HepG2 (cell line): ENCODE results near the gene TMEM222. TPM values are rescaled to one million over a fixed set of nuclear protein-coding genes. Genes with fewer than 3 reads are reported as not detected.

ENCODE experiments used
- ATAC-seq: fragments of 200-7000 bp; cut with Tn5 transposase; 3 replicates; pipeline ENCODE4 v1.9.1; 2020; ENCODE audit warnings: mild to moderate bottlenecking, moderate library complexity
- BruUV-seq: library from RNA; stranded (reverse); fragments of 400-500 nt; replicated peaks from 2 replicates; lab custom pipeline; 2021; lab: Mats Ljungman, UMichigan
- CTCF ChIA-PET: fragments of 300-600 bp; formaldehyde crosslinking; extraction: SDS; loops from one replicate; lab custom pipeline; 2021; ENCODE audit warnings: low total read pairs, inconsistent platforms, low intra/inter-chr PET ratio; lab: Yijun Ruan, JAX
- POLR2A ChIA-PET: fragments of 350-600 bp; sonication (Branson Sonifier 250); formaldehyde crosslinking; loops from one replicate; lab custom pipeline; 2020; ENCODE audit warnings: antibody characterized with exemption, inconsistent platforms; lab: Yijun Ruan, JAX
- DNase-seq: peaks from one replicate; pipeline ENCODE4 v3.0.0-alpha.2; 2015; ENCODE audit warnings: low spot score
- FAIRE-seq: peaks from 3 replicates; lab custom pipeline; 2011; peaks lifted over from hg19 to GRCh38; lab: Jason Lieb, UNC
- H2AFZ ChIP-seq: one replicate; pipeline ENCODE4 v1.6.1; 2011; ENCODE audit warnings: low read length, inconsistent platforms
- H3K27ac ChIP-seq: fragments of 300-600 bp; 3 replicates; pipeline ENCODE4 v1.8.0; 2011; ENCODE audit warnings: mixed run types, mild to moderate bottlenecking, mixed read lengths, low read length, inconsistent platforms; ENCODE audit not compliant: insufficient read depth; ENCODE audit errors: extremely low read length
- H3K27me3 ChIP-seq, 2 experiments: fragments of 200-600 bp in 1 of 2; 2 replicates in 1 of 2; 3 replicates in 1 of 2; pipeline versions ENCODE4 v1.6.0 to v1.8.0; 2011; ENCODE audit warnings: low read length in 2 of 2, mild to moderate bottlenecking in 2 of 2, moderate library complexity in 2 of 2, inconsistent platforms in 1 of 2; ENCODE audit not compliant: insufficient read depth in 2 of 2, control insufficient read depth in 1 of 2
- H3K36me3 ChIP-seq, 2 experiments: fragments of 200-600 bp in 1 of 2; replicated peaks in 1 of 2; 2 replicates in 1 of 2; 3 replicates in 1 of 2; pipeline versions ENCODE4 v1.5.1 to v1.8.0; 2011; ENCODE audit warnings: low read length in 2 of 2, inconsistent platforms in 1 of 2; ENCODE audit not compliant: insufficient read depth in 2 of 2, control insufficient read depth in 1 of 2
- H3K4me1 ChIP-seq: 2 replicates; pipeline ENCODE4 v1.5.1; 2012; ENCODE audit warnings: low read length, inconsistent platforms; ENCODE audit not compliant: insufficient read depth
- H3K4me2 ChIP-seq: 2 replicates; pipeline ENCODE4 v1.6.0; 2011; ENCODE audit warnings: low read depth, low read length, inconsistent platforms
- H3K4me3 ChIP-seq, 3 experiments: fragments of 200-600 bp in 1 of 3; sonication (generic), shearing (Covaris generic) in 1 of 3; replicated peaks in 1 of 3; 2 replicates each; pipeline ENCODE4 v1.5.1; 2011 to 2016; ENCODE audit warnings: low read length in 3 of 3, inconsistent platforms in 2 of 3, low read depth in 2 of 3, mild to moderate bottlenecking in 2 of 3, control low read depth in 1 of 3, mixed read lengths in 1 of 3; ENCODE audit not compliant: insufficient read depth in 1 of 3
- H3K79me2 ChIP-seq: one replicate; pipeline ENCODE4 v1.6.1; 2011; ENCODE audit warnings: low read length, inconsistent platforms; ENCODE audit not compliant: insufficient read depth
- H3K9ac ChIP-seq: 2 replicates; pipeline ENCODE4 v1.6.0; 2011; ENCODE audit warnings: mild to moderate bottlenecking, low read depth, low read length, inconsistent platforms; ENCODE audit not compliant: insufficient read depth
- H3K9me3 ChIP-seq: 2 replicates; pipeline ENCODE4 v1.5.1; 2012; ENCODE audit warnings: mild to moderate bottlenecking, low read length
- H4K20me1 ChIP-seq: 2 replicates; pipeline ENCODE4 v1.6.0; 2011; ENCODE audit warnings: inconsistent platforms, mild to moderate bottlenecking, low read length, moderate library complexity; ENCODE audit not compliant: insufficient read depth
- CEBPB ChIP-seq: IDR thresholded peaks from 2 replicates; pipeline ENCODE4 v1.6.1; 2011; ENCODE audit warnings: low read depth, low read length, improper control_type of control experiment, borderline replicate concordance
- CEBPG ChIP-seq: IDR thresholded peaks from 2 replicates; pipeline ENCODE4 v1.6.1; 2016
- MED1 ChIP-seq: sonication (generic); formaldehyde crosslinking; IDR thresholded peaks from 2 replicates; pipeline ENCODE4 v1.4.0; 2020; ENCODE audit warnings: missing genetic modification reagents
- TFE3 ChIP-seq: IDR thresholded peaks from 2 replicates; pipeline ENCODE4 v1.6.1; 2016
- ZFP82 ChIP-seq: sonication (generic); formaldehyde crosslinking; IDR thresholded peaks from 2 replicates; pipeline ENCODE4 v1.5.1; 2020; ENCODE audit warnings: mild to moderate bottlenecking, missing genetic modification reagents, borderline replicate concordance
- ZNF224 ChIP-seq: sonication (generic); formaldehyde crosslinking; IDR thresholded peaks from 2 replicates; pipeline ENCODE4 v1.5.0; 2020; ENCODE audit warnings: mild to moderate bottlenecking, missing genetic modification reagents
- ZNF770 ChIP-seq: sonication (generic); formaldehyde crosslinking; IDR thresholded peaks from 2 replicates; pipeline ENCODE4 v1.5.0; 2020; ENCODE audit warnings: mild to moderate bottlenecking, missing genetic modification reagents
- ZNF788 ChIP-seq: sonication (generic); formaldehyde crosslinking; IDR thresholded peaks from 2 replicates; pipeline ENCODE4 v1.5.0; 2020; ENCODE audit warnings: mild to moderate bottlenecking, missing genetic modification reagents, borderline replicate concordance
- WGBS: methylation state at CpG from one replicate; pipeline ENCODE4 v1.1.6; 2017; ENCODE audit warnings: low lambda C conversion rate; 5-methylcytosine and 5-hydroxymethylcytosine counted together
- in situ Hi-C: cut with HindIII; loops from 2 replicates; pipeline ENCODE4 v1.10.0; 2017; ENCODE audit warnings: low pct_unique_long_range_greater_than_20kb; ENCODE audit not compliant: extremely low pct_ligation_motif_present
- intact Hi-C: fragments of 100-400 bp; cut with micrococcal nuclease; formaldehyde crosslinking; loops from one replicate; pipeline ENCODE4 v1.10.0; 2022; ENCODE audit not compliant: unreplicated experiment
- polyA plus RNA-seq, 8 experiments: library from polyadenylated mRNA; depleted of rRNA in 3 of 8; stranded (reverse) in 7 of 8; unstranded in 1 of 8; fragments of >200 nt; fragmentation: Illumina TruSeq in 4 of 8; extraction: Trizol in 4 of 8; gene quantifications; 2 replicates each; pipeline versions ENCODE4 v1.2.1 to v1.2.3, GENCODE V29; 2011 to 2016; ENCODE audit warnings: low read depth in 4 of 8, missing spikeins in 1 of 8, mixed read lengths in 1 of 8; ENCODE audit not compliant: insufficient read depth in 1 of 8
- total RNA-seq, 5 experiments: library from RNA; depleted of rRNA; stranded (reverse); fragments of >200 nt; fragmentation: Illumina TruSeq; extraction: Trizol; gene quantifications; 2 replicates each; pipeline ENCODE4 v1.2.3, GENCODE V29; 2016; ENCODE audit warnings: low read depth in 1 of 5
- TF ChIP-seq, protein P1 (sequence below): sonication (generic); formaldehyde crosslinking; IDR thresholded peaks from 2 replicates; pipeline ENCODE4 v1.9.0; 2021; ENCODE audit warnings: missing genetic modification reagents, borderline replicate concordance

The TMEM222 gene
- total and polyA plus RNA-seq, 2 of the 13 experiments (the other 11 are each of a cell fraction or from before 2014, with no cell fraction given), result 22.7 to 29.6 TPM

DNA sequence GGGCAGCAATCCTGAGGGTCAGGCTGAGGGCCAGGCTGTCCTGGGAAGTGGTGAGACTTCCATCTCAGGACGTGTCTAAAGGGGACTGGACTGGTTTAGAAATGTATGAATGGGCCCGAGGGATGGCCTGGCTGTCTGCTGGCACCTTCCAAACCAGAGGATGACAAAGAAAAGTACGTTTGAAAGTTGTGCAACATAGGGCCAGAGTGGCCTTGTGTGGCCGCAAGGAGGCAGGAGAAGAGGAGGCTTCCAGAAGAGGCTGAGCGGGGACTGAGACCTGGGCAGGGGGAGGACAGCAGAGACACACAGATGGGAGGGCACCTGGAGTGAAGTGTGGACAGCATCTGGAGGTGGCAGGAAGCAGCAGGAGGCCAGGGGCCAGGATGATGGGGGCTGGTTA, 17.2 kb downstream of the TMEM222 start:
- no peaks in the 10 kb centered on the region for H4K20me1 ChIP-seq
- no peaks in the 10 kb centered on the region; a peak in 1 of 5 replicates for H3K27me3 ChIP-seq
- H3K4me3 ChIP-seq, result no peak overlapping the region
- DNase-seq (no peak), ATAC-seq (no peak), FAIRE-seq (no peak)
- H3K36me3 ChIP-seq, result peaks cover 13 to 15% of the 10 kb centered on the region in 2 experiments; a peak in 4 of 5 replicates
- TF ChIP-seq CEBPG, result peak; percentile 54
- TF ChIP-seq ZNF770 (CRISPR knock-in tag), result peak; percentile 90
- TF ChIP-seq ZNF224 (CRISPR knock-in tag), result no peak
- TF ChIP-seq ZFP82 (CRISPR knock-in tag), result no peak
- TF ChIP-seq ZNF788 (CRISPR knock-in tag), result no peak
- TF ChIP-seq MED1 (CRISPR knock-in tag), result no peak
- TF ChIP-seq, protein P1, sequence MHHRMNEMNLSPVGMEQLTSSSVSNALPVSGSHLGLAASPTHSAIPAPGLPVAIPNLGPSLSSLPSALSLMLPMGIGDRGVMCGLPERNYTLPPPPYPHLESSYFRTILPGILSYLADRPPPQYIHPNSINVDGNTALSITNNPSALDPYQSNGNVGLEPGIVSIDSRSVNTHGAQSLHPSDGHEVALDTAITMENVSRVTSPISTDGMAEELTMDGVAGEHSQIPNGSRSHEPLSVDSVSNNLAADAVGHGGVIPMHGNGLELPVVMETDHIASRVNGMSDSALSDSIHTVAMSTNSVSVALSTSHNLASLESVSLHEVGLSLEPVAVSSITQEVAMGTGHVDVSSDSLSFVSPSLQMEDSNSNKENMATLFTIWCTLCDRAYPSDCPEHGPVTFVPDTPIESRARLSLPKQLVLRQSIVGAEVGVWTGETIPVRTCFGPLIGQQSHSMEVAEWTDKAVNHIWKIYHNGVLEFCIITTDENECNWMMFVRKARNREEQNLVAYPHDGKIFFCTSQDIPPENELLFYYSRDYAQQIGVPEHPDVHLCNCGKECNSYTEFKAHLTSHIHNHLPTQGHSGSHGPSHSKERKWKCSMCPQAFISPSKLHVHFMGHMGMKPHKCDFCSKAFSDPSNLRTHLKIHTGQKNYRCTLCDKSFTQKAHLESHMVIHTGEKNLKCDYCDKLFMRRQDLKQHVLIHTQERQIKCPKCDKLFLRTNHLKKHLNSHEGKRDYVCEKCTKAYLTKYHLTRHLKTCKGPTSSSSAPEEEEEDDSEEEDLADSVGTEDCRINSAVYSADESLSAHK (CRISPR knock-in tag), result no peak
- no peak for TF ChIP-seq TFE3 (CRISPR knock-in tag)
- peak; percentile 67 for TF ChIP-seq CEBPB
- H3K4me1 ChIP-seq, result peaks cover 20% of the 10 kb centered on the region
- H2AFZ ChIP-seq, result no peak overlapping the region
- in situ Hi-C loops (no loop called here), intact Hi-C loops (no loop called here)
- no peak overlapping the region for H3K27ac ChIP-seq
- no peak overlapping the region for H3K9ac ChIP-seq
- no peaks in the 10 kb centered on the region for H3K9me3 ChIP-seq
- CTCF ChIA-PET, result no interaction called here
- 33% methylated on average over 5 of the region's 5 CpGs for WGBS
- H3K4me2 ChIP-seq, result no peak overlapping the region
- POLR2A ChIA-PET, result interaction anchor here (1.6 kb wide), 1 partner anchor 12 kb away, joined by 5 read pairs; no protein-coding TSS in a partner anchor
- H3K79me2 ChIP-seq, result no peaks in the 10 kb centered on the region
- no TSS peak for BruUV-seq
